K562 (cell line): Measurements from ENCODE around the gene AGPAT4. TPM values are rescaled to one million over a fixed set of nuclear protein-coding genes. Genes with fewer than 3 reads are reported as not detected.
A peak's percentile ranks its signal among the peaks of the same experiment; 100 is the strongest.

ENCODE experiments used
- ATAC-seq: fragments of 200-7000 bp; cut with Tn5 transposase; 3 replicates; pipeline ENCODE4 v1.9.1; 2020; ENCODE audit warnings: moderate library complexity
- BruUV-seq: library from RNA; stranded (reverse); fragments of 400-500 nt; replicated peaks from 2 replicates; lab custom pipeline; 2021; lab: Mats Ljungman, UMichigan
- CTCF ChIA-PET: fragments of 300-600 bp; formaldehyde crosslinking; extraction: SDS; loops from one replicate; lab custom pipeline; 2021; ENCODE audit warnings: low intra/inter-chr PET ratio; lab: Yijun Ruan, JAX
- POLR2A ChIA-PET: fragments of 300-600, 350-650 bp; sonication (Branson Sonifier 250); formaldehyde crosslinking; extraction: SDS; loops from one replicate; lab custom pipeline; 2021; ENCODE audit warnings: antibody characterized with exemption, inconsistent platforms; lab: Yijun Ruan, JAX
- DNase-seq, 4 experiments: peaks; one replicate each; pipeline versions ENCODE4 v3.0.0 to v3.0.0-alpha.2; 2011 to 2018; ENCODE audit warnings: low spot score in 3 of 4, mixed read lengths in 3 of 4; ENCODE audit errors: extremely low read depth in 1 of 4
- FAIRE-seq: peaks from 2 replicates; lab custom pipeline; 2011; peaks lifted over from hg19 to GRCh38; lab: Jason Lieb, UNC
- H2AFZ ChIP-seq: 2 replicates; pipeline ENCODE4 v1.6.0; 2011; ENCODE audit warnings: low read depth, low read length, control low read depth, inconsistent platforms
- H3K27ac ChIP-seq: fragments of 200-600 bp; 3 replicates; pipeline ENCODE4 v1.8.0; 2011; ENCODE audit warnings: low read depth, mild to moderate bottlenecking, control low read depth, inconsistent platforms, low read length, moderate library complexity, mixed read lengths; ENCODE audit errors: extremely low read depth
- H3K27me3 ChIP-seq, 2 experiments: fragments of 300-600 bp in 1 of 2; 2 replicates in 1 of 2; 3 replicates in 1 of 2; pipeline versions ENCODE4 v1.6.0 to v1.8.0; 2011; ENCODE audit warnings: inconsistent platforms in 2 of 2, low read length in 2 of 2, mild to moderate bottlenecking in 1 of 2, mixed read lengths in 1 of 2, moderate library complexity in 1 of 2; ENCODE audit not compliant: control insufficient read depth in 2 of 2, insufficient read depth in 2 of 2
- H3K36me3 ChIP-seq: fragments of 300-600 bp; 3 replicates; pipeline ENCODE4 v1.8.0; 2011; ENCODE audit warnings: mild to moderate bottlenecking, low read length, inconsistent platforms; ENCODE audit not compliant: control insufficient read depth, insufficient read depth
- H3K4me1 ChIP-seq, 2 experiments: fragments of 200-600 bp in 1 of 2; replicated peaks in 1 of 2; 2 replicates in 1 of 2; 3 replicates in 1 of 2; pipeline versions ENCODE4 v1.5.1 to v1.8.0; 2011; ENCODE audit warnings: inconsistent platforms in 2 of 2, low read length in 2 of 2, mild to moderate bottlenecking in 1 of 2, mixed read lengths in 1 of 2, moderate library complexity in 1 of 2; ENCODE audit not compliant: control insufficient read depth in 2 of 2, insufficient read depth in 2 of 2
- H3K4me2 ChIP-seq: 2 replicates; pipeline ENCODE4 v1.6.1; 2011; ENCODE audit warnings: low read length, control low read depth, inconsistent platforms, mixed read lengths; ENCODE audit not compliant: insufficient read depth
- H3K4me3 ChIP-seq: fragments of 200-600 bp; sonication (generic), shearing (Covaris generic); 2 replicates; pipeline ENCODE4 v1.5.1; 2016; ENCODE audit warnings: control low read depth, inconsistent platforms
- H3K79me2 ChIP-seq: fragments of 200-600 bp; 3 replicates; pipeline ENCODE4 v1.8.0; 2011; ENCODE audit warnings: low read length, inconsistent platforms; ENCODE audit not compliant: control insufficient read depth, insufficient read depth
- H3K9ac ChIP-seq, 2 experiments: 2 replicates each; pipeline versions ENCODE4 v1.6.0 to v1.6.1; 2011; ENCODE audit warnings: low read depth in 2 of 2, low read length in 2 of 2, control low read depth in 1 of 2, inconsistent platforms in 1 of 2, mild to moderate bottlenecking in 1 of 2, mixed read lengths in 1 of 2; ENCODE audit not compliant: insufficient read depth in 1 of 2
- H3K9me1 ChIP-seq: one replicate; pipeline ENCODE4 v1.6.0; 2011; ENCODE audit warnings: inconsistent platforms, mild to moderate bottlenecking, low read length, moderate library complexity; ENCODE audit not compliant: control insufficient read depth, insufficient read depth
- H3K9me3 ChIP-seq: replicated peaks from 2 replicates; pipeline ENCODE4 v1.5.1; 2011; ENCODE audit warnings: low read depth, low read length, inconsistent platforms; ENCODE audit not compliant: control insufficient read depth, insufficient read depth
- H4K20me1 ChIP-seq: replicated peaks from 2 replicates; pipeline ENCODE4 v1.6.1; 2011; ENCODE audit warnings: low read length, inconsistent platforms, mixed read lengths; ENCODE audit not compliant: control insufficient read depth, insufficient read depth
- CLOCK ChIP-seq: fragments of 250-450 bp; sonication (Bioruptor Pico); IDR thresholded peaks from 2 replicates; pipeline ENCODE4 v1.4.0; 2020; ENCODE audit warnings: mild to moderate bottlenecking, moderate library complexity, borderline replicate concordance
- DEAF1 ChIP-seq: fragments of 450-650 bp; formaldehyde crosslinking; IDR thresholded peaks from 2 replicates; pipeline ENCODE4 v1.4.0; 2020; ENCODE audit warnings: mild to moderate bottlenecking, moderate library complexity
- HNRNPUL1 ChIP-seq: fragments of 200-400 bp; formaldehyde crosslinking; IDR thresholded peaks from 2 replicates; pipeline ENCODE4 v1.6.1; 2017; ENCODE audit warnings: low read length
- KAT8 ChIP-seq: fragments of 450-650 bp; IDR thresholded peaks from 2 replicates; pipeline ENCODE4 v1.6.1; 2016; ENCODE audit warnings: low read depth, mild to moderate bottlenecking
- MNT ChIP-seq, 2 experiments: fragments of 450-650 bp; conservative IDR thresholded peaks; 2 replicates each; pipeline ENCODE4 v1.6.1; 2017; ENCODE audit warnings: mild to moderate bottlenecking in 2 of 2, moderate library complexity in 2 of 2
- MYC ChIP-seq, 2 experiments: fragments of 250-450 bp in 1 of 2; sonication (Bioruptor Pico) in 1 of 2; IDR thresholded peaks; 2 replicates each; pipeline versions ENCODE4 v1.5.1 to v1.6.1; 2012 to 2021; ENCODE audit warnings: low read depth in 2 of 2, borderline replicate concordance in 1 of 2, improper control_type of control experiment in 1 of 2, low read length in 1 of 2, mild to moderate bottlenecking in 1 of 2, moderate library complexity in 1 of 2
- NELFE ChIP-seq: IDR thresholded peaks from 2 replicates; pipeline ENCODE4 v1.6.1; 2011; ENCODE audit warnings: mild to moderate bottlenecking; ENCODE audit not compliant: insufficient read depth, insufficient read length
- RB1 ChIP-seq: fragments of 450-650 bp; IDR thresholded peaks from 2 replicates; pipeline ENCODE4 v1.6.1; 2017; ENCODE audit warnings: low read depth, mild to moderate bottlenecking
- ZNF354B ChIP-seq: fragments of 250-450 bp; sonication (Bioruptor Pico); IDR thresholded peaks from 2 replicates; pipeline ENCODE4 v1.4.0; 2020
- WGBS: fragments of 100-300 bp; shearing (Covaris generic); methylation state at CpG from one replicate; pipeline ENCODE4 v1.1.6; 2016; ENCODE audit warnings: low coverage, mixed read lengths; ENCODE audit not compliant: insufficient coverage; ENCODE audit errors: missing lambda C conversion rate; 5-methylcytosine and 5-hydroxymethylcytosine counted together
- in situ Hi-C: fragments of 300-500 bp; cut with MboI; formaldehyde crosslinking; loops from 4 replicates; pipeline ENCODE4 v1.15.0; 2018; ENCODE audit warnings: inconsistent platforms, mixed read lengths
- intact Hi-C: fragments of 100-400 bp; cut with micrococcal nuclease; formaldehyde crosslinking; loops from 2 replicates; pipeline ENCODE4 v1.14.2; 2022
- polyA plus RNA-seq, 8 experiments: library from polyadenylated mRNA; depleted of rRNA in 4 of 8; stranded (reverse) in 5 of 8; unstranded in 3 of 8; fragments of >200 nt; fragmentation: Nextera tagmentation in 2 of 8; fragmentation: Illumina TruSeq in 1 of 8; extraction: Ambion mirVana in 2 of 8; extraction: Trizol in 1 of 8; gene quantifications; 2 replicates each; pipeline versions ENCODE4 v1.2.1 to v1.2.3, GENCODE V29; 2011 to 2014; ENCODE audit warnings: inconsistent platforms in 1 of 8, missing spikeins in 1 of 8
- total RNA-seq, 7 experiments: library from RNA; depleted of rRNA in 6 of 7; stranded (reverse); fragments of >200 nt in 6 of 7; fragmentation: Illumina TruSeq in 2 of 7; extraction: Trizol in 2 of 7; gene quantifications; 2 replicates each; pipeline versions ENCODE4 v1.2.1 to v1.2.3, GENCODE V29; 2011 to 2021; ENCODE audit warnings: low replicate concordance in 1 of 7
- TF ChIP-seq, protein P1 (sequence below): IDR thresholded peaks from 2 replicates; pipeline ENCODE4 v1.6.1; 2011; ENCODE audit warnings: borderline replicate concordance, low read depth, mild to moderate bottlenecking, moderate library complexity, low read length; ENCODE audit not compliant: insufficient read depth, poor library complexity, severe bottlenecking

The AGPAT4 gene
- total and polyA plus RNA-seq, 9 of the 15 experiments (the other 6 are each of a cell fraction or from before 2014, with no cell fraction given): 2.2 to 15.0 (median 5.7) TPM

DNA sequence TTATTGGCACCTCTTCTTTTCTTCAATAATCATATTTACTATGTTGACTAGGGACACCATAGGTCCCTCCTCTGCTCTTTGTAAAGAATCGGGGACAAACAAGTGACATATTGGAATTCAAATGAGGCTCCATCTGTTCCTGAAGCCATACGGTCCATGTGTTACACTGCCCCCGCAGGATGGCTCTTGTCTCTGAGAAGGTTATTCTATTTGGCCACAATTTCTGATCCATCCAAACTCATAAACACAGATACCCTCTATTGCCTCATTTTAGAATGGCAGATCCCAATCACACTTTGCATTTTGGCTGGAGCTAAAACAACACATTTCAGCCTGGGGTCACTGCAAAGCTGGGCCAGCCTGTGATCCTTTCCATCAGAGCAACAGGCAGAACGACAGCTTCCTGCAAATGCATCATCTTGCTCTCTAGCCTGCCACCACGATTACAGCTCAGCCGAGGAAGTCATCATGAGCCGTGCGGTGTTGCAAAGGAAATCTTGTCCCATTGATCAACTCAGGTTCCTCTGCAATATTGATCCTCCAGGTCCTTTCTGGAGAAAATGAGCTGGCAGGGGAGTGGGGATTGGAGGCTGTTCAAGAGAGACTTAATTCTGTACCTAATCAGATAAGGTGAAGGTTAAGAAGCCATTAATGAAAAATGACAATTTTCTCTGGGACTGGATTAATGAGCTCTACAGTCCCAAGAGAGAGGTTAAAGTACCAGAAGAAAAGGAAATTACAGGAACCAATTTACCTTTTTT is 73.1 kb downstream of the AGPAT4 start (continued):
- TF ChIP-seq, protein P1, sequence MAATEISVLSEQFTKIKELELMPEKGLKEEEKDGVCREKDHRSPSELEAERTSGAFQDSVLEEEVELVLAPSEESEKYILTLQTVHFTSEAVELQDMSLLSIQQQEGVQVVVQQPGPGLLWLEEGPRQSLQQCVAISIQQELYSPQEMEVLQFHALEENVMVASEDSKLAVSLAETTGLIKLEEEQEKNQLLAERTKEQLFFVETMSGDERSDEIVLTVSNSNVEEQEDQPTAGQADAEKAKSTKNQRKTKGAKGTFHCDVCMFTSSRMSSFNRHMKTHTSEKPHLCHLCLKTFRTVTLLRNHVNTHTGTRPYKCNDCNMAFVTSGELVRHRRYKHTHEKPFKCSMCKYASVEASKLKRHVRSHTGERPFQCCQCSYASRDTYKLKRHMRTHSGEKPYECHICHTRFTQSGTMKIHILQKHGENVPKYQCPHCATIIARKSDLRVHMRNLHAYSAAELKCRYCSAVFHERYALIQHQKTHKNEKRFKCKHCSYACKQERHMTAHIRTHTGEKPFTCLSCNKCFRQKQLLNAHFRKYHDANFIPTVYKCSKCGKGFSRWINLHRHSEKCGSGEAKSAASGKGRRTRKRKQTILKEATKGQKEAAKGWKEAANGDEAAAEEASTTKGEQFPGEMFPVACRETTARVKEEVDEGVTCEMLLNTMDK: peak; percentile 82
- 0 out of 2 replicates have a peak, but pooled peaks have one; percentile 3 for TF ChIP-seq MYC (IDR thresholded peaks at IDR 0.05; ENCODE audit: low read depth, low read length)
- TF ChIP-seq MYC (CRISPR knock-in tag; IDR thresholded peaks at IDR 0.05; ENCODE audit: borderline replicate concordance, low read depth): no peak

GRCh38 chr6:161199850-161200249 is 74.0 kb downstream of the AGPAT4 start:
- Histone ChIP-seq H3K4me2 (no peak overlapping the region), H3K9me3 (no peaks in the 10 kb centered on the region), H3K9me1 (no peaks in the 10 kb centered on the region), H3K79me2 (peaks cover 10% of the 10 kb centered on the region; the same call in 2 of the 3 replicates), H3K36me3 (no peaks in the 10 kb centered on the region), H4K20me1 (no peaks in the 10 kb centered on the region), H3K27me3 (no peaks in the 10 kb centered on the region), H2AFZ (no peak overlapping the region), H3K27ac (no peak overlapping the region), H3K4me1 (peaks cover 7 to 9% of the 10 kb centered on the region in 2 experiments; a peak in 4 of 5 replicates), H3K9ac (no peak overlapping the region), H3K4me3 (no peak overlapping the region)
- no peak for DNase-seq
- ATAC-seq: no peak
- POLR2A ChIA-PET: no interaction called here
- FAIRE-seq: no peak
- intact Hi-C loops: no loop called here
- CTCF ChIA-PET: interaction anchor here (0.7 kb wide), 1 partner anchor 732 kb away, joined by 3 read pairs; no protein-coding TSS in a partner anchor
- in situ Hi-C loops: no loop called here
- WGBS: 84% methylated on average over 4 of the region's 4 CpGs
- BruUV-seq: no TSS peak
- TF ChIP-seq HNRNPUL1 (no peak), CLOCK (CRISPR knock-in tag) (no peak), NELFE (no peak), KAT8 (no peak), RB1 (no peak), MNT (conservative IDR thresholded peaks at IDR 0.05) (no peak), DEAF1 (no peak), ZNF354B (no peak)
